Breast epithelium (tissue), 4 donors: ENCODE measurements around the gene SSU72. TPM values are rescaled to one million over a fixed set of nuclear protein-coding genes. Genes with fewer than 3 reads are reported as not detected.

Source experiments
- DNase-seq, 2 donors: peaks; one replicate each; pipeline ENCODE4 v3.0.0-alpha.2; 2019; ENCODE audit warnings: low spot score in 2 of 2
- H3K27ac ChIP-seq, 2 donors: fragments of 200-600 bp; sonication (generic) in 1 of 2; one replicate each; pipeline ENCODE4 v1.5.1; 2016 to 2019; ENCODE audit warnings: mild to moderate bottlenecking in 1 of 2
- H3K27me3 ChIP-seq, 2 donors: fragments of 200-600 bp; sonication (generic) in 1 of 2; one replicate each; pipeline versions ENCODE4 v1.5.1 to v1.6.0; 2017 to 2019; ENCODE audit warnings: control low read depth in 1 of 2, mild to moderate bottlenecking in 1 of 2
- H3K36me3 ChIP-seq: fragments of 200-600 bp; one replicate; pipeline ENCODE4 v1.5.1; 2019
- H3K4me1 ChIP-seq, 2 donors: fragments of 200-600 bp; sonication (generic); one replicate each; pipeline ENCODE4 v1.5.1; 2016 to 2019; ENCODE audit warnings: control low read depth in 1 of 2
- H3K4me3 ChIP-seq, 3 donors: fragments of 200-600 bp; sonication (generic); 1 replicate in 2 of 3; 2 replicates in 1 of 3; pipeline ENCODE4 v1.5.1; 2016 to 2019; ENCODE audit warnings: mild to moderate bottlenecking in 3 of 3, moderate library complexity in 2 of 3
- H3K9me3 ChIP-seq, 2 donors: fragments of 200-600 bp; sonication (generic) in 1 of 2; one replicate each; pipeline ENCODE4 v1.5.1; 2016 to 2019; ENCODE audit warnings: control low read depth in 1 of 2
- POLR2A ChIP-seq: fragments of 450-650 bp; IDR thresholded peaks from one replicate; pipeline ENCODE4 v1.6.1; 2016; ENCODE audit warnings: antibody characterized with exemption, mild to moderate bottlenecking, moderate library complexity
- POLR2AphosphoS5 ChIP-seq, 3 donors: sonication (generic); formaldehyde crosslinking; IDR thresholded peaks; one replicate each; pipeline ENCODE4 v1.6.1; 2017; ENCODE audit warnings: antibody characterized with exemption in 3 of 3
- intact Hi-C: fragments of 100-400 bp; cut with DNase I; formaldehyde crosslinking; loops from one replicate; pipeline ENCODE4 v1.15.1; 2023; ENCODE audit warnings: low total_unique reads
- total RNA-seq, 3 donors: library from RNA; depleted of rRNA; stranded (reverse); fragments of >200 nt; gene quantifications; one replicate each; pipeline ENCODE4 v1.1.0, GENCODE V29; 2016
- TF ChIP-seq, protein P1 (sequence below), 3 donors: fragments of 450-650 bp; IDR thresholded peaks; one replicate each; pipeline ENCODE4 v1.5.1; 2016 to 2017; ENCODE audit warnings: antibody characterized with exemption in 3 of 3, mild to moderate bottlenecking in 3 of 3, moderate library complexity in 3 of 3

SSU72 gene
- total RNA-seq, 3 donors from 2014 or later: 100 to 125 (median 114) TPM

DNA sequence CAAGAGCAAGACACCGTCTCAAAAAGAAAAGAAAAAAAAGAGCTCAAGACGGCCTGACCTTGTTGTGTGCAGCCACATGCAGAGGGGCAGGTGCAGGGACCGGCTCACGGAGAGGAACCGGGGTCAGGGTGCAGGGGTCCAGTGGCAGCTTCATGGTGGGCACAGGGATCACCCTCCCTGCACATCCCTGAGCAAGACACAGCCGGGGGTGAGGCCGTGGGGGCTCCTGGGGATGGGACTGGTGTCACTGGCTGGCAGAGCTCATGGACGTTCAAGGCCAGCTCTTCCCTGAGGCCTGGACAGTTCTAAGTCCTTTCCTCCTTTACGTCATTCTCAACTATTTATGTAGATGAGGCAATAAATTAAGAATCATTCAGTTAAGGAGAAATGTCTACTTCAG, 27.7 kb downstream of the SSU72 start:
- H3K27me3 ChIP-seq: no peaks in the 10 kb centered on the region
- TF ChIP-seq, protein P1, sequence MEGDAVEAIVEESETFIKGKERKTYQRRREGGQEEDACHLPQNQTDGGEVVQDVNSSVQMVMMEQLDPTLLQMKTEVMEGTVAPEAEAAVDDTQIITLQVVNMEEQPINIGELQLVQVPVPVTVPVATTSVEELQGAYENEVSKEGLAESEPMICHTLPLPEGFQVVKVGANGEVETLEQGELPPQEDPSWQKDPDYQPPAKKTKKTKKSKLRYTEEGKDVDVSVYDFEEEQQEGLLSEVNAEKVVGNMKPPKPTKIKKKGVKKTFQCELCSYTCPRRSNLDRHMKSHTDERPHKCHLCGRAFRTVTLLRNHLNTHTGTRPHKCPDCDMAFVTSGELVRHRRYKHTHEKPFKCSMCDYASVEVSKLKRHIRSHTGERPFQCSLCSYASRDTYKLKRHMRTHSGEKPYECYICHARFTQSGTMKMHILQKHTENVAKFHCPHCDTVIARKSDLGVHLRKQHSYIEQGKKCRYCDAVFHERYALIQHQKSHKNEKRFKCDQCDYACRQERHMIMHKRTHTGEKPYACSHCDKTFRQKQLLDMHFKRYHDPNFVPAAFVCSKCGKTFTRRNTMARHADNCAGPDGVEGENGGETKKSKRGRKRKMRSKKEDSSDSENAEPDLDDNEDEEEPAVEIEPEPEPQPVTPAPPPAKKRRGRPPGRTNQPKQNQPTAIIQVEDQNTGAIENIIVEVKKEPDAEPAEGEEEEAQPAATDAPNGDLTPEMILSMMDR (IDR thresholded peaks at IDR 0.05): no peak
- TF ChIP-seq POLR2AphosphoS5 (IDR thresholded peaks at IDR 0.05): no peak
- TF ChIP-seq POLR2A: no peak
- intact Hi-C loops: no loop called here
- DNase-seq: no peak
- no peak overlapping the region for H3K27ac ChIP-seq
- no peaks in the 10 kb centered on the region for H3K9me3 ChIP-seq
- H3K4me3 ChIP-seq: no peak overlapping the region
- H3K4me1 ChIP-seq: no peaks in the 10 kb centered on the region
- H3K36me3 ChIP-seq: no peaks in the 10 kb centered on the region

DNA sequence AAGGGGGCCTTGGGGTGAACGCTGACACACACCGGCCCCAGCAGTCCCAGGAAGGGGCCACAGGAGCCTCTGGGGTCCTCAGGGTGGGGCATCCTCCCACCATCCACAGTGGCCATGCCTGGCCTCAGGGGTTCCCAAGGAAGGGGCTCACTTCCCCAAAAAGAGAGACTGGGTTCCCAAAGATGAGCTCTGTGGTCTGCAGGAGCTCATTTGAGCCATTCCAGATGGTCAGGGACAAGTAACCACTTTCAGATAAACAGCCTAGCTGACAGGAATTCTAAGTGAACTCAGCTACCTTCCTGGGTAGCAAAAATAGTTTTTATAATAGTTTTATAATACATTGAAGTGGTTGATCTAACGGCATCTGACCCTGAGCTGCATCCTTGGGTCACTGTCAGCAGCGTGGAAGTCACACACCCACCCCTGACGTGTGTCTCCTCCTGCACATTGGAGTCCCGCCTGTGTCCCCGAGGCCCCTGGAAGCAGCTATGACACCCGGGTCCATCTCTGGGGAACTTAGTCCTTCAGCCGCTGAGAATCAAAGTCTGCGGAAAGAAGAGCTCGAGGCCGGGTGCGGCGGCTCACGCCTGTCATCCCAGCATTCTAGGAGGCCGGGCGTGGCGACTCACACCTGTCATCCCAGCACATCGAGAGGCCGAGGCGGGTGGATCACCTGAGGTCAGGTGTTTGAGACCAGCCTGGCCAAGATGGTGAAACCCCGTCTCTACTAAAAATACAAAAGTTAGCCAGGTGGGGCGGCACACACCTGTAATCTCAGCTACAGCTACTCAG, 28.5 kb downstream of the SSU72 start:
- Histone ChIP-seq H3K27me3 (no peaks in the 10 kb centered on the region), H3K4me1 (peaks cover 0 to 4% of the 10 kb centered on the region in 2 donors), H3K36me3 (no peaks in the 10 kb centered on the region), H3K27ac (no peak overlapping the region), H3K4me3 (no peak overlapping the region), H3K9me3 (no peaks in the 10 kb centered on the region)
- TF ChIP-seq, protein P1 (IDR thresholded peaks at IDR 0.05): no peak
- no peak for TF ChIP-seq POLR2AphosphoS5 (IDR thresholded peaks at IDR 0.05)
- no peak for TF ChIP-seq POLR2A
- no peak for DNase-seq
- intact Hi-C loops: no loop called here

DNA sequence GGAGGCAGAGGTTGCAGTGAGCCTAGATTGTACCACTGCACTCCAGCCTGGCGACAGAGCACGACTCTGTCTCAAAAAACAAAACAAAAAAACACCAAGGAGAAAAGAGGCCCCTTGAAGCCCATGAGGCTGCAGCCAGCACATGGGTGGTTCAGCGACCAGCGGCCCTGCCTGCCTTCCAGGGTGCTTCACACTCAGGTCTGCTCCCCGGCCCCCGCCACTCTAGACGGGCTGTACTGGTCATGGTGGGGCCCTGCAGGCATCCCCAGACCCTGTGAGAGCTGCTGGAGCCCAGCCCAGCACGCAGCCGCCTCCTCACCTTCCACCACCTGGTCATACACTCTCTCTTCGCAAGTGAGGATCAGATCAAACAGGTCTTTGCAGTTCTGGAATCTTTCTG, 30.1 kb downstream of the SSU72 start:
- no peak for DNase-seq
- Histone ChIP-seq H3K27me3 (no peaks in the 10 kb centered on the region), H3K36me3 (no peaks in the 10 kb centered on the region), H3K4me3 (no peak overlapping the region), H3K4me1 (peaks cover 0 to 10% of the 10 kb centered on the region in 2 donors), H3K9me3 (no peaks in the 10 kb centered on the region), H3K27ac (no peak overlapping the region)
- TF ChIP-seq, protein P1 (IDR thresholded peaks at IDR 0.05): no peak
- TF ChIP-seq POLR2AphosphoS5 (IDR thresholded peaks at IDR 0.05) (no peak), POLR2A (no peak)
- intact Hi-C loops: no loop called here

DNA sequence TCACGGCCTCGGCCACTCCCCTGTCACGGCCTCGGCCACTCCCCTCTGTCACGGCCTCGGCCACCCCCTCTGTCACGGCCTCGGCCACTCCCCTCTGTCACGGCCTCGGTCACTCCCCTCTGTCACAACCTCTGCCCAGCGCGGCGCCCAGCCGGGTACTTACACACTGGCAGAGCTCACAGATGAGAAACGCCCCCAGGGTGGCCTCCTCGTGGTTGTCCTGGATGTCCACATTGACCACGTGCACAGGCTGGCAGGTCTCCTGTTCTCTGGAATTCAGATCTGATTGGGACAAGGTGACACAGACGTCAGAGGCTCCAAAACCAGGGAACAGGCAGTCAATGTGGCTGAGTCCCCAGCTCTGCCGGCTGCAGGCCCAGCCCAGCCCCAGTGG, 31.0 kb downstream of the SSU72 start:
- intact Hi-C loops: no loop called here
- DNase-seq: peak; percentile 79 to 94
- H3K27ac ChIP-seq: no peak overlapping the region

More for the DNA sequence above, 31.0 kb downstream of the SSU72 start:
- Histone ChIP-seq H3K36me3 (no peaks in the 10 kb centered on the region), H3K9me3 (no peaks in the 10 kb centered on the region), H3K4me1 (peaks cover 0 to 14% of the 10 kb centered on the region in 2 donors), H3K27me3 (no peaks in the 10 kb centered on the region), H3K4me3 (peak overlapping the region in 1 of 3 donors; percentile 35)
- TF ChIP-seq POLR2AphosphoS5 (IDR thresholded peaks at IDR 0.05) (no peak), POLR2A (no peak)
- TF ChIP-seq, protein P1 (IDR thresholded peaks at IDR 0.05): no peak
